HepG2 (cell line): Measurements from ENCODE around the gene RBBP8NL. TPM values are rescaled to one million over a fixed set of nuclear protein-coding genes. Genes with fewer than 3 reads are reported as not detected.
A peak's percentile ranks its signal among the peaks of the same experiment; 100 is the strongest.

Source experiments
- ATAC-seq: fragments of 200-7000 bp; cut with Tn5 transposase; 3 replicates; pipeline ENCODE4 v1.9.1; 2020; ENCODE audit warnings: mild to moderate bottlenecking, moderate library complexity
- BruUV-seq: library from RNA; stranded (reverse); fragments of 400-500 nt; replicated peaks from 2 replicates; lab custom pipeline; 2021; lab: Mats Ljungman, UMichigan
- CTCF ChIA-PET: fragments of 300-600 bp; formaldehyde crosslinking; extraction: SDS; loops from one replicate; lab custom pipeline; 2021; ENCODE audit warnings: low total read pairs, inconsistent platforms, low intra/inter-chr PET ratio; lab: Yijun Ruan, JAX
- POLR2A ChIA-PET: fragments of 350-600 bp; sonication (Branson Sonifier 250); formaldehyde crosslinking; loops from one replicate; lab custom pipeline; 2020; ENCODE audit warnings: antibody characterized with exemption, inconsistent platforms; lab: Yijun Ruan, JAX
- DNase-seq: peaks from one replicate; pipeline ENCODE4 v3.0.0-alpha.2; 2015; ENCODE audit warnings: low spot score
- FAIRE-seq: peaks from 3 replicates; lab custom pipeline; 2011; peaks lifted over from hg19 to GRCh38; lab: Jason Lieb, UNC
- H2AFZ ChIP-seq: one replicate; pipeline ENCODE4 v1.6.1; 2011; ENCODE audit warnings: low read length, inconsistent platforms
- H3K27ac ChIP-seq: fragments of 300-600 bp; 3 replicates; pipeline ENCODE4 v1.8.0; 2011; ENCODE audit warnings: mixed run types, mild to moderate bottlenecking, mixed read lengths, low read length, inconsistent platforms; ENCODE audit not compliant: insufficient read depth; ENCODE audit errors: extremely low read length
- H3K27me3 ChIP-seq, 2 experiments: fragments of 200-600 bp in 1 of 2; 2 replicates in 1 of 2; 3 replicates in 1 of 2; pipeline versions ENCODE4 v1.6.0 to v1.8.0; 2011; ENCODE audit warnings: low read length in 2 of 2, mild to moderate bottlenecking in 2 of 2, moderate library complexity in 2 of 2, inconsistent platforms in 1 of 2; ENCODE audit not compliant: insufficient read depth in 2 of 2, control insufficient read depth in 1 of 2
- H3K36me3 ChIP-seq, 2 experiments: fragments of 200-600 bp in 1 of 2; replicated peaks in 1 of 2; 2 replicates in 1 of 2; 3 replicates in 1 of 2; pipeline versions ENCODE4 v1.5.1 to v1.8.0; 2011; ENCODE audit warnings: low read length in 2 of 2, inconsistent platforms in 1 of 2; ENCODE audit not compliant: insufficient read depth in 2 of 2, control insufficient read depth in 1 of 2
- H3K4me1 ChIP-seq: 2 replicates; pipeline ENCODE4 v1.5.1; 2012; ENCODE audit warnings: low read length, inconsistent platforms; ENCODE audit not compliant: insufficient read depth
- H3K4me2 ChIP-seq: 2 replicates; pipeline ENCODE4 v1.6.0; 2011; ENCODE audit warnings: low read depth, low read length, inconsistent platforms
- H3K4me3 ChIP-seq, 3 experiments: fragments of 200-600 bp in 1 of 3; sonication (generic), shearing (Covaris generic) in 1 of 3; replicated peaks in 1 of 3; 2 replicates each; pipeline ENCODE4 v1.5.1; 2011 to 2016; ENCODE audit warnings: low read length in 3 of 3, inconsistent platforms in 2 of 3, low read depth in 2 of 3, mild to moderate bottlenecking in 2 of 3, control low read depth in 1 of 3, mixed read lengths in 1 of 3; ENCODE audit not compliant: insufficient read depth in 1 of 3
- H3K79me2 ChIP-seq: one replicate; pipeline ENCODE4 v1.6.1; 2011; ENCODE audit warnings: low read length, inconsistent platforms; ENCODE audit not compliant: insufficient read depth
- H3K9ac ChIP-seq: 2 replicates; pipeline ENCODE4 v1.6.0; 2011; ENCODE audit warnings: mild to moderate bottlenecking, low read depth, low read length, inconsistent platforms; ENCODE audit not compliant: insufficient read depth
- H3K9me3 ChIP-seq: 2 replicates; pipeline ENCODE4 v1.5.1; 2012; ENCODE audit warnings: mild to moderate bottlenecking, low read length
- H4K20me1 ChIP-seq: 2 replicates; pipeline ENCODE4 v1.6.0; 2011; ENCODE audit warnings: inconsistent platforms, mild to moderate bottlenecking, low read length, moderate library complexity; ENCODE audit not compliant: insufficient read depth
- GTF3A ChIP-seq: sonication (generic); formaldehyde crosslinking; conservative IDR thresholded peaks from 2 replicates; pipeline ENCODE4 v1.4.0; 2020; ENCODE audit warnings: mild to moderate bottlenecking, missing genetic modification reagents
- HOXA9 ChIP-seq: sonication (generic); formaldehyde crosslinking; IDR thresholded peaks from 2 replicates; pipeline ENCODE4 v1.8.1; 2022; ENCODE audit warnings: missing genetic modification reagents, mild to moderate bottlenecking, moderate library complexity, borderline replicate concordance
- TBX3 ChIP-seq: fragments of 450-650 bp; IDR thresholded peaks from 2 replicates; pipeline ENCODE4 v1.6.1; 2017; ENCODE audit warnings: antibody characterized with exemption, mild to moderate bottlenecking, inconsistent platforms, borderline replicate concordance
- ZBTB1 ChIP-seq: sonication (generic); formaldehyde crosslinking; IDR thresholded peaks from 2 replicates; pipeline ENCODE4 v1.4.0; 2020; ENCODE audit warnings: missing genetic modification reagents, borderline replicate concordance
- ZNF253 ChIP-seq: sonication (generic); formaldehyde crosslinking; IDR thresholded peaks from 2 replicates; pipeline ENCODE4 v1.8.0; 2022; ENCODE audit warnings: mild to moderate bottlenecking, missing genetic modification reagents, borderline replicate concordance
- ZNF296 ChIP-seq: sonication (generic); formaldehyde crosslinking; conservative IDR thresholded peaks from 2 replicates; pipeline ENCODE4 v1.5.0; 2020; ENCODE audit warnings: mild to moderate bottlenecking, missing genetic modification reagents
- ZNF777 ChIP-seq: sonication (generic); formaldehyde crosslinking; IDR thresholded peaks from 2 replicates; pipeline ENCODE4 v1.4.0; 2020; ENCODE audit warnings: missing genetic modification reagents
- WGBS: methylation state at CpG from one replicate; pipeline ENCODE4 v1.1.6; 2017; ENCODE audit warnings: low lambda C conversion rate; 5-methylcytosine and 5-hydroxymethylcytosine counted together
- in situ Hi-C: cut with HindIII; loops from 2 replicates; pipeline ENCODE4 v1.10.0; 2017; ENCODE audit warnings: low pct_unique_long_range_greater_than_20kb; ENCODE audit not compliant: extremely low pct_ligation_motif_present
- intact Hi-C: fragments of 100-400 bp; cut with micrococcal nuclease; formaldehyde crosslinking; loops from one replicate; pipeline ENCODE4 v1.10.0; 2022; ENCODE audit not compliant: unreplicated experiment
- polyA plus RNA-seq, 8 experiments: library from polyadenylated mRNA; depleted of rRNA in 3 of 8; stranded (reverse) in 7 of 8; unstranded in 1 of 8; fragments of >200 nt; fragmentation: Illumina TruSeq in 4 of 8; extraction: Trizol in 4 of 8; gene quantifications; 2 replicates each; pipeline versions ENCODE4 v1.2.1 to v1.2.3, GENCODE V29; 2011 to 2016; ENCODE audit warnings: low read depth in 4 of 8, missing spikeins in 1 of 8, mixed read lengths in 1 of 8; ENCODE audit not compliant: insufficient read depth in 1 of 8
- total RNA-seq, 5 experiments: library from RNA; depleted of rRNA; stranded (reverse); fragments of >200 nt; fragmentation: Illumina TruSeq; extraction: Trizol; gene quantifications; 2 replicates each; pipeline ENCODE4 v1.2.3, GENCODE V29; 2016; ENCODE audit warnings: low read depth in 1 of 5
- TF ChIP-seq, protein P1 (sequence below), 2 experiments: fragments of 450-650 bp in 1 of 2; sonication (generic) in 1 of 2; formaldehyde crosslinking in 1 of 2; IDR thresholded peaks; 2 replicates each; pipeline versions ENCODE4 v1.6.1 to v1.8.0; 2016 to 2022; ENCODE audit warnings: antibody characterized with exemption in 1 of 2, mild to moderate bottlenecking in 1 of 2, missing genetic modification reagents in 1 of 2
- TF ChIP-seq, protein P2 (sequence below): sonication (generic); formaldehyde crosslinking; IDR thresholded peaks from 2 replicates; pipeline ENCODE4 v1.8.0; 2022; ENCODE audit warnings: mild to moderate bottlenecking, missing genetic modification reagents, moderate library complexity

RBBP8NL gene
- total and polyA plus RNA-seq, 2 of the 13 experiments (the other 11 are each of a cell fraction or from before 2014, with no cell fraction given): 0.69 to 0.86 TPM

- TF ChIP-seq HOXA9 (no peak), TBX3 (no peak), ZNF777 (CRISPR knock-in tag) (0 out of 2 replicates have a peak, but pooled peaks have one; percentile 55)
Observed at GRCh38 chr20:62366370-62367135, 60.8 kb downstream of the RBBP8NL start (continued).

DNA sequence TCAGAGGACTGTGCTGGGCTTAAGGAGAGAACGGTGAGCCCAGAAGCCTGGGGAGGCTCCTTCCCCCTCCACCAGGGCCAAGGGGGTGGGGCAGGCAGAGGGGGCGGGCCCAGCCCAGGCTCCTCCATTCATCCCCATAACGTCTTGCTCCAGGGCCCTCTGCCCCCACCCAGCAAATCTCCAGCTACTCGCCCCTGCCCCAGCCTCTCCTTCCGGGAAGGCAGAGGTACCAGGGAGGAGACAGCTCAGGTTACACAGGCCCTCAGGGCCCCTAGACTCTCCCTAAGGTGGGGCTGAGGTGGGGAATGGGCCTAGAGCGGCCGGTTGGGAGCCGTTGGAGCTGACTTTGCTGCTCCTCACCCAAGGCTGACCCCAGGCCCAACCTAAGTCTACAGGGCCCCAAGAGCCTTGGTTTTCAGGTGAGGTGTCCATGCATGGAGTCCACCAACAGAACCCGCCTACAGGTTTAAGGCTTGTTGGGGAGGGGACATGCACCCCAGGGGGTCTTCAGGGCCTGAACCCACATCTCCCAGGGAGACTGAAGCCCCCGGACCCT is 61.4 kb downstream of the RBBP8NL start:
- no TSS peak for BruUV-seq
- ATAC-seq (no peak), FAIRE-seq (peak; percentile 18), DNase-seq (no peak)
- peak overlapping the region; percentile 79 for H3K27ac ChIP-seq
- peaks cover 28% of the 10 kb centered on the region for H4K20me1 ChIP-seq
- H3K9me3 ChIP-seq: no peaks in the 10 kb centered on the region
- intact Hi-C loops (loop anchor here (10.0 kb wide), 1 partner anchor 1599 kb away; the partner anchor contains the start of gene ZNF512B), in situ Hi-C loops (loop anchor here (5.0 kb wide), 1 partner anchor 64 kb away; the partner anchor contains the start of gene ADRM1)
- H3K4me3 ChIP-seq: peak overlapping the region; percentile 76 to 95 (median 91)
- ChIA-PET CTCF (interaction anchor here (2.0 kb wide), 1 partner anchor 10 kb away, joined by 8 read pairs; no protein-coding TSS in a partner anchor), POLR2A (interaction anchor here (1.4 to 10.1 kb wide), 7 partner anchors 9 to 60 kb away, joined by 7 to 187 read pairs (median 73); partner anchors contain the start of genes ADRM1 and RPS21)
- 14% methylated on average over 8 of the region's 10 CpGs for WGBS
- H3K36me3 ChIP-seq: peaks cover 7 to 16% of the 10 kb centered on the region in 2 experiments; a peak in 3 of 5 replicates
- H3K4me1 ChIP-seq: peaks cover 82% of the 10 kb centered on the region
- H2AFZ ChIP-seq: no peak overlapping the region
- peak overlapping the region; percentile 90 for H3K9ac ChIP-seq
- H3K4me2 ChIP-seq: peak overlapping the region; percentile 99
- H3K79me2 ChIP-seq: peaks cover 37% of the 10 kb centered on the region
- H3K27me3 ChIP-seq: no peaks in the 10 kb centered on the region
- TF ChIP-seq GTF3A (CRISPR knock-in tag) (no peak), ZBTB1 (CRISPR knock-in tag) (no peak), ZNF253 (CRISPR knock-in tag) (peak; percentile 14; the same call in 1 of the 2 replicates), ZNF296 (CRISPR knock-in tag) (no peak)
- TF ChIP-seq, protein P1, sequence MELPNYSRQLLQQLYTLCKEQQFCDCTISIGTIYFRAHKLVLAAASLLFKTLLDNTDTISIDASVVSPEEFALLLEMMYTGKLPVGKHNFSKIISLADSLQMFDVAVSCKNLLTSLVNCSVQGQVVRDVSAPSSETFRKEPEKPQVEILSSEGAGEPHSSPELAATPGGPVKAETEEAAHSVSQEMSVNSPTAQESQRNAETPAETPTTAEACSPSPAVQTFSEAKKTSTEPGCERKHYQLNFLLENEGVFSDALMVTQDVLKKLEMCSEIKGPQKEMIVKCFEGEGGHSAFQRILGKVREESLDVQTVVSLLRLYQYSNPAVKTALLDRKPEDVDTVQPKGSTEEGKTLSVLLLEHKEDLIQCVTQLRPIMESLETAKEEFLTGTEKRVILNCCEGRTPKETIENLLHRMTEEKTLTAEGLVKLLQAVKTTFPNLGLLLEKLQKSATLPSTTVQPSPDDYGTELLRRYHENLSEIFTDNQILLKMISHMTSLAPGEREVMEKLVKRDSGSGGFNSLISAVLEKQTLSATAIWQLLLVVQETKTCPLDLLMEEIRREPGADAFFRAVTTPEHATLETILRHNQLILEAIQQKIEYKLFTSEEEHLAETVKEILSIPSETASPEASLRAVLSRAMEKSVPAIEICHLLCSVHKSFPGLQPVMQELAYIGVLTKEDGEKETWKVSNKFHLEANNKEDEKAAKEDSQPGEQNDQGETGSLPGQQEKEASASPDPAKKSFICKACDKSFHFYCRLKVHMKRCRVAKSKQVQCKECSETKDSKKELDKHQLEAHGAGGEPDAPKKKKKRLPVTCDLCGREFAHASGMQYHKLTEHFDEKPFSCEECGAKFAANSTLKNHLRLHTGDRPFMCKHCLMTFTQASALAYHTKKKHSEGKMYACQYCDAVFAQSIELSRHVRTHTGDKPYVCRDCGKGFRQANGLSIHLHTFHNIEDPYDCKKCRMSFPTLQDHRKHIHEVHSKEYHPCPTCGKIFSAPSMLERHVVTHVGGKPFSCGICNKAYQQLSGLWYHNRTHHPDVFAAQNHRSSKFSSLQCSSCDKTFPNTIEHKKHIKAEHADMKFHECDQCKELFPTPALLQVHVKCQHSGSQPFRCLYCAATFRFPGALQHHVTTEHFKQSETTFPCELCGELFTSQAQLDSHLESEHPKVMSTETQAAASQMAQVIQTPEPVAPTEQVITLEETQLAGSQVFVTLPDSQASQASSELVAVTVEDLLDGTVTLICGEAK (IDR thresholded peaks at IDR 0.05): no peak
- TF ChIP-seq, protein P1 (CRISPR knock-in tag; IDR thresholded peaks at IDR 0.05): no peak; the same call in 1 of the 2 replicates
- TF ChIP-seq, protein P2, sequence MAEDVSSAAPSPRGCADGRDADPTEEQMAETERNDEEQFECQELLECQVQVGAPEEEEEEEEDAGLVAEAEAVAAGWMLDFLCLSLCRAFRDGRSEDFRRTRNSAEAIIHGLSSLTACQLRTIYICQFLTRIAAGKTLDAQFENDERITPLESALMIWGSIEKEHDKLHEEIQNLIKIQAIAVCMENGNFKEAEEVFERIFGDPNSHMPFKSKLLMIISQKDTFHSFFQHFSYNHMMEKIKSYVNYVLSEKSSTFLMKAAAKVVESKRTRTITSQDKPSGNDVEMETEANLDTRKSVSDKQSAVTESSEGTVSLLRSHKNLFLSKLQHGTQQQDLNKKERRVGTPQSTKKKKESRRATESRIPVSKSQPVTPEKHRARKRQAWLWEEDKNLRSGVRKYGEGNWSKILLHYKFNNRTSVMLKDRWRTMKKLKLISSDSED: peak; percentile 77; the same call in 1 of the 2 replicates
